ENCODE data around the gene HBG1. TPM values are rescaled to one million over a fixed set of nuclear protein-coding genes. Genes with fewer than 3 reads are reported as not detected.

Gene HBG1
- total RNA-seq, 2 donors from 2014 or later: not detected

- no peaks in the 10 kb centered on the region for H3K4me1 ChIP-seq
- H3K27ac ChIP-seq: no peak overlapping the region
- no peak overlapping the region for H3K4me3 ChIP-seq
- H3K36me3 ChIP-seq: no peaks in the 10 kb centered on the region
- H3K9me3 ChIP-seq: no peaks in the 10 kb centered on the region
- DNase-seq (ENCODE audit: low spot score): no peak
- no peak for TF ChIP-seq CTCF (IDR thresholded peaks at IDR 0.05)
- no peaks in the 10 kb centered on the region for H3K27me3 ChIP-seq
Measured at GRCh38 chr11:5275369-5276110, 25.9 kb upstream of the HBG1 start.

- Histone ChIP-seq H3K27ac (no peak overlapping the region), H3K4me3 (no peak overlapping the region), H3K9me3 (no peaks in the 10 kb centered on the region), H3K36me3 (no peaks in the 10 kb centered on the region), H3K27me3 (no peaks in the 10 kb centered on the region), H3K4me1 (no peaks in the 10 kb centered on the region)
- TF ChIP-seq CTCF (IDR thresholded peaks at IDR 0.05): no peak
- no peak for DNase-seq (ENCODE audit: low spot score)
Measured at GRCh38 chr11:5274395-5274794, 24.7 kb upstream of the HBG1 start.

GRCh38 chr11:5272395-5273017, 22.8 kb upstream of the HBG1 start:
- Histone ChIP-seq H3K4me3 (no peak overlapping the region), H3K27ac (no peak overlapping the region), H3K36me3 (no peaks in the 10 kb centered on the region), H3K9me3 (no peaks in the 10 kb centered on the region), H3K4me1 (no peaks in the 10 kb centered on the region), H3K27me3 (no peaks in the 10 kb centered on the region)
- no peak for TF ChIP-seq CTCF (IDR thresholded peaks at IDR 0.05)
- no peak for DNase-seq (ENCODE audit: low spot score)

GRCh38 chr11:5269715-5270147, 20.1 kb upstream of the HBG1 start, which contains the start of gene HBE1:
TSS of gene HBE1 (minus strand) at chr11:5269945. CDS start at chr11:5269890, 55 bp downstream.
- no peak within 1 kb of the TSS for H3K27ac ChIP-seq
- no peaks in the 10 kb centered on the region for H3K4me1 ChIP-seq
- H3K4me3 ChIP-seq: no peak within 1 kb of the TSS
- H3K36me3 ChIP-seq: no peaks in the 10 kb centered on the region
- no peaks in the 10 kb centered on the region for H3K9me3 ChIP-seq
- no peak for DNase-seq (ENCODE audit: low spot score)
- TF ChIP-seq CTCF (IDR thresholded peaks at IDR 0.05): no peak
- H3K27me3 ChIP-seq: no peaks in the 10 kb centered on the region

GRCh38 chr11:5267033-5267563, 17.4 kb upstream of the HBG1 start:
- Histone ChIP-seq H3K27me3 (no peaks in the 10 kb centered on the region), H3K9me3 (peaks cover 0 to 4% of the 10 kb centered on the region in 2 donors), H3K36me3 (no peaks in the 10 kb centered on the region), H3K27ac (no peak overlapping the region), H3K4me1 (no peaks in the 10 kb centered on the region), H3K4me3 (no peak overlapping the region)
- TF ChIP-seq CTCF (IDR thresholded peaks at IDR 0.05): no peak
- no peak for DNase-seq (ENCODE audit: low spot score)

Measured in right atrium auricular region (tissue), 2 donors.